Measurements from ENCODE around the gene ASB18. TPM values are rescaled to one million over a fixed set of nuclear protein-coding genes. Genes with fewer than 3 reads are reported as not detected.

Gene ASB18
- total RNA-seq, 2 donors from 2014 or later = 1.9 to 7.6 TPM

GRCh38 chr2:236166796-236167296, 97.4 kb downstream of the ASB18 start:
- Histone ChIP-seq H3K27ac (no peak overlapping the region), H3K9me3 (no peaks in the 10 kb centered on the region), H3K4me3 (peak overlapping the region in 1 of 2 donors; percentile 45), H3K4me1 (peaks cover 0 to 65% of the 10 kb centered on the region in 2 donors), H3K27me3 (peaks cover 64 to 88% of the 10 kb centered on the region in 2 donors), H3K36me3 (no peaks in the 10 kb centered on the region)
- no peak for TF ChIP-seq CTCF (IDR thresholded peaks at IDR 0.05)
- no peak for DNase-seq (ENCODE audit: low spot score)

- Histone ChIP-seq H3K9me3 (no peaks in the 10 kb centered on the region), H3K27ac (no peak overlapping the region), H3K4me1 (peaks cover 0 to 57% of the 10 kb centered on the region in 2 donors), H3K27me3 (peaks cover 59 to 86% of the 10 kb centered on the region in 2 donors), H3K4me3 (peak overlapping the region in 1 of 2 donors; percentile 45), H3K36me3 (no peaks in the 10 kb centered on the region)
- TF ChIP-seq CTCF (IDR thresholded peaks at IDR 0.05) = no peak
- DNase-seq (ENCODE audit: low spot score) = no peak
Observed at GRCh38 chr2:236165842-236166795, 98.1 kb downstream of the ASB18 start.

GRCh38 chr2:236164925-236165841, 99.0 kb downstream of the ASB18 start:
- no peak for DNase-seq (ENCODE audit: low spot score)
- Histone ChIP-seq H3K27me3 (peaks cover 50 to 82% of the 10 kb centered on the region in 2 donors), H3K4me1 (peaks cover 0 to 56% of the 10 kb centered on the region in 2 donors)

GRCh38 chr2:236164201-236164924, 99.8 kb downstream of the ASB18 start:
- no peaks in the 10 kb centered on the region for H3K36me3 ChIP-seq
- DNase-seq (ENCODE audit: low spot score) = no peak
- H3K27ac ChIP-seq = no peak overlapping the region
- peaks cover 41 to 80% of the 10 kb centered on the region in 2 donors for H3K27me3 ChIP-seq
- peak overlapping the region; percentile 25 to 49 for H3K4me3 ChIP-seq
- TF ChIP-seq CTCF (IDR thresholded peaks at IDR 0.05) = no peak
- H3K9me3 ChIP-seq = no peaks in the 10 kb centered on the region
- H3K4me1 ChIP-seq = peaks cover 0 to 56% of the 10 kb centered on the region in 2 donors

More at GRCh38 chr2:236164925-236165841, 99.0 kb downstream of the ASB18 start:
- Histone ChIP-seq H3K9me3 (no peaks in the 10 kb centered on the region), H3K27ac (no peak overlapping the region), H3K36me3 (no peaks in the 10 kb centered on the region), H3K4me3 (peak overlapping the region in 1 of 2 donors; percentile 49)
- no peak for TF ChIP-seq CTCF (IDR thresholded peaks at IDR 0.05)
